ENCODE results near the gene KRT81.
A peak's percentile ranks its signal among the peaks of the same experiment; 100 is the strongest.

KRT81 gene

DNA sequence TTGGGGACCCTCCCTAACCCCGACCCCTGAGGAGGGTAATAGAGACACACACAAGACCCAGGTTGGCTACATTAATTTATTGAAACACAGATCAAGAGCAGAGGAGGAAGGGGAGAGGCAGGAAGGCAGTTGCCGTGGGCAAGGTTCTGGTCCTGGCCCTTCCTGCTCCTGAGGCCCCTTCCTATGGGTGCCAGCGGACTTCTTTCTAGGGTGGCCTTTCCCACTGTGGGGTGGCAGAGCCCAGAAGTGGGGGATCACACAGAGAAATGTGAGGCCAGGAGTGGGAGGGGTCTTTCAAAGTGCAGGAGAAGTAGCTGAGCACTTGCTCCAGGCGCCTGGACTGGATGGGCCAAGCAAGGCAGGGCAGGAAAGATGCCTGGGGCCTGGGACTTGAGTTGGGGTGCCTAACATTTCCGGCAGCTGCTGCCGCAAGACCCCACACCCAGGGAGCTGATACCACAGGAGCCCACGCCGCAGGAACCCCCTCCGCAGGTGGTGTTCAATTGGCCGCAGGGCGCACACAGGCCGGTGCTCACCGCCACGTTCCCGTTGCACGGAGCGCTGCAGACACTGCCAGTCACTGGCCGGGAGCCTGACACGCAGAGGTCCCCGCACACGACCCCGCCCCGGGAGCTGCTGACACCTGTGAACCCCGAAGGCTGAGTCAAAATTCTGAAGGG, 5.3 kb downstream of the KRT81 start:
- POLR2A ChIA-PET (ENCODE audit: low non-redundant PET): no interaction called here
- TF ChIP-seq, protein P1, sequence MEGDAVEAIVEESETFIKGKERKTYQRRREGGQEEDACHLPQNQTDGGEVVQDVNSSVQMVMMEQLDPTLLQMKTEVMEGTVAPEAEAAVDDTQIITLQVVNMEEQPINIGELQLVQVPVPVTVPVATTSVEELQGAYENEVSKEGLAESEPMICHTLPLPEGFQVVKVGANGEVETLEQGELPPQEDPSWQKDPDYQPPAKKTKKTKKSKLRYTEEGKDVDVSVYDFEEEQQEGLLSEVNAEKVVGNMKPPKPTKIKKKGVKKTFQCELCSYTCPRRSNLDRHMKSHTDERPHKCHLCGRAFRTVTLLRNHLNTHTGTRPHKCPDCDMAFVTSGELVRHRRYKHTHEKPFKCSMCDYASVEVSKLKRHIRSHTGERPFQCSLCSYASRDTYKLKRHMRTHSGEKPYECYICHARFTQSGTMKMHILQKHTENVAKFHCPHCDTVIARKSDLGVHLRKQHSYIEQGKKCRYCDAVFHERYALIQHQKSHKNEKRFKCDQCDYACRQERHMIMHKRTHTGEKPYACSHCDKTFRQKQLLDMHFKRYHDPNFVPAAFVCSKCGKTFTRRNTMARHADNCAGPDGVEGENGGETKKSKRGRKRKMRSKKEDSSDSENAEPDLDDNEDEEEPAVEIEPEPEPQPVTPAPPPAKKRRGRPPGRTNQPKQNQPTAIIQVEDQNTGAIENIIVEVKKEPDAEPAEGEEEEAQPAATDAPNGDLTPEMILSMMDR (conservative IDR thresholded peaks at IDR 0.05; ENCODE audit: low read depth): no peak
- CTCF ChIA-PET: interaction anchor here (0.6 kb wide), 1 partner anchor 8 kb away, joined by 3 read pairs; no protein-coding TSS in a partner anchor
- H3K27ac ChIP-seq: no peak overlapping the region
- no peak for DNase-seq (ENCODE audit: low spot score)

DNA sequence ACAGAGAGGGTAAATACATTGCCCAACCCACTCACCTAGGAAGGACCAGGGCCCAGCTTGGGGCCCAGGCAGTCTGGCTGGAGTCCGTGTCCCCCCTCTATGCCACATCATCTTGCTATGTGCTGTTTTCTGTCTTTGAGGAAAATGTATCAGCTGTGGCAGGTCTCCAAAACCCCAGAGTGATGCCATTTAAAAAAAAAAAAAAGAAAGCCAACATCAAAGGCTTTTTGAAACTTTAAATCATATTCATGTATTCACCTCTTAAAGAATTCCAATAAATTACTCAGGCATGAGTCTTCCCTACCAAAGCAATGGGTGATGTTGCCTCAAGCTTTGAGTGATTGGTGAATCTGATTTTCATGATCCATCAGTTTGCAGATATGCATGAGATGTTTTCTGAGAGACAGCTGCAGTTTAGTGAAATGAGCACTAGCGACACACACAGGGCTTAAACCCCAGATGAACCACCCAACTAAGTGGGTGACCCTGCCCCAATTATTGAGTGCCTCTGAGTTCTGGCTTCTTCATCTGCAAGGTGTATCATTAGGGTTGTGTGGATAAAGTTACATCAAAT, 6.1 kb downstream of the KRT81 start:
- DNase-seq (ENCODE audit: low spot score): peak; percentile 68
- ChIA-PET CTCF (interaction anchor here (0.6 to 1.2 kb wide), 2 partner anchors 42 to 596 kb away, joined by 3 to 4 read pairs; no protein-coding TSS in a partner anchor), POLR2A (ENCODE audit: low non-redundant PET) (no interaction called here)
- TF ChIP-seq, protein P1 (conservative IDR thresholded peaks at IDR 0.05; ENCODE audit: low read depth): no peak
- no peak overlapping the region for H3K27ac ChIP-seq

DNA sequence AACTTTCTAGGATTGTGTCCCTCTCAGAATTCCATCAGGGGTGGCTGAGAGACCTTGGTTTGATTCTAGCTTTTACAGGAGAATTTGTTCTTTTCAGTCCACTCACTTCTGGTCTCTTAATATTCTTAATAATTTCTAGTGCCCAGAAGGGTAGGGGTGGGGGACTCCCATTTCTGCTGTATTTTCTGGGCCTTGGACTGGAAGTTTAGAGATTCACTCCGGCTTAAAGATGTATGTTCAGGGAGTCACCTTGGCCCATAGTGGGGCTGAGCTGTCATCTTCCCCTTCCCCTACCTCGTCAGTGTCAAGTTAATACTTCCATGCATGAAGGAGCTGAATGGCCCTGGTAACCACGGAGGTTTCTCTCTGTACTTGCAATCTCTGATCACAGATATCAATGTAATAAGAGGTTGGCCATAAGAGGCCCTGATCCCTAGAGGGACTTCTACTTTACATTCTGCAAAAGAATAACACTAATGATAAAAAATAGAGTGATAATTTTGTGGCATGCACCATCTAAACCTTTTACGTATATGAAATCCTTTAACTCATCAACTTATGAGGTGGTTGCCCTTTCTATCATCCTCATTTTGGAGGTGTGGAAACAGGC, 6.7 kb downstream of the KRT81 start:
- TF ChIP-seq, protein P1 (conservative IDR thresholded peaks at IDR 0.05; ENCODE audit: low read depth): no peak
- H3K27ac ChIP-seq: no peak overlapping the region; the same call in 1 of the 2 replicates
- CTCF ChIA-PET: interaction anchor here (0.6 to 1.2 kb wide), 2 partner anchors 43 to 597 kb away, joined by 3 to 4 read pairs; no protein-coding TSS in a partner anchor
- DNase-seq (ENCODE audit: low spot score): no peak
- POLR2A ChIA-PET (ENCODE audit: low non-redundant PET): no interaction called here

DNA sequence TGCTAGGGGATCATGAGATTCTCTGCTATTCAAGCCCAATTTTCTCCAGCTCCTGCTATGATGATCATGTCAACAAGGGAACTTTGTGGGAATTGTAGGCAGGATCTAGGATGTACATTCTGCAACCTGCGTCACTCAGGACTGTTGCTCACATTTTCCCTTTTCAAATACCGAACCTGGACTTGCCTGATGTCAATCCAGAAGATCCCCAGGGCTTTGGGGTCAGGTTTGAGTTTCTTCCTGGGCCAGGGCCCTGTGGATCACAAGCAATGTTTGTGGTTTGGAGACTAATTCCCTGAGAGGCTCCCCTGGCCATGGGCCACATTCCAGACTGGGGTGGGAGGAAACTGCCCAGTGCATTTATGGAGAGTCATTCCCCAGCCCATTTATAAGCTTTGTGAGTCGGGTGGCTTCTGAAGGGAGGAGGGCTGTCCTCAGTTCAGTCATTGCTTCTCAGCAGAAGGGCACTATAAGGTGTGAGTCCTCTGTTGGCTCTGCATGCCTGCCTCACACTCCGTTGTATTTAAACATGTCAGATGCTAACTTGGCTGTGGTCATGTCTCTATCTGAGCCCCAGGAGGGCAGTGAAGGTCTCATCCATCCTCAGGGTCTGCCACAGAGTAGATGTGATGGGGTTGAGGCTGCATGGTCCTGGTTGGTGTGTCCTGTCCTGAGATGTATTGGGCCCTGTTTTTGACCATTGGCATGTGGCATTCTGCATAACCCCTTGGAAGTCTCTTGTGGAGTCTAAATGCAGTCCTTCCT, 10.4 kb downstream of the KRT81 start:
- DNase-seq (ENCODE audit: low spot score): peak; percentile 96
- ChIA-PET CTCF (interaction anchor here (0.6 to 3.5 kb wide), 6 partner anchors 11 to 125 kb away, joined by 3 to 16 read pairs (median 4); no protein-coding TSS in a partner anchor), POLR2A (ENCODE audit: low non-redundant PET) (interaction anchor here (1.8 kb wide), 1 partner anchor 134 kb away, joined by 5 read pairs; no protein-coding TSS in a partner anchor)
- TF ChIP-seq, protein P1 (conservative IDR thresholded peaks at IDR 0.05; ENCODE audit: low read depth): no peak
- peak overlapping the region; percentile 98 for H3K27ac ChIP-seq

DNA sequence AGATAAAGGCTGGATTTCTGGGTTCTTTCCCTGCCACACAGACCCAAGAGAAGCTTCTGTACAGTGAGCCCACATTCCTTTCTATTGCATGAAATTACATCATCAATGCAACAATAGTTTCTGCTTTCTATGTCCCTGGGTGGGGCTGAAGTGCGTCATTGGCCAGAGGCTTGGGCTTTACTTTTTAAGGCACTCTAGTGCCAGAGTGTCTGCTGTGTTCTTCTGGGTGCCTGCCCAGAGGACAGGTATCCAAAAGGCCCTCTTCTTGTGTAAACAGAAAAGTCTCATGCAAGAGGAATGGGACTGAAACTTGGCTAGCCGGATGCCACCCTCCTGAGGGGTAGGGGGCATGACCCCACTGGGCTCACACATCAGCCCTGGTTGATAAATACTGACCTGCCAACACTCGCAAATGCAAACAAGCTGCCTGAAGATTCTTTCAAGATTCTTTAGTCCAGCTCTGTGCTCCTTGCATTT, 11.0 kb downstream of the KRT81 start:
- peak; percentile 93 for DNase-seq (ENCODE audit: low spot score)
- POLR2A ChIA-PET (ENCODE audit: low non-redundant PET): interaction anchor here (1.8 kb wide), 1 partner anchor 133 kb away, joined by 5 read pairs; no protein-coding TSS in a partner anchor
- TF ChIP-seq, protein P1 (conservative IDR thresholded peaks at IDR 0.05; ENCODE audit: low read depth): no peak
- CTCF ChIA-PET: interaction anchor here (0.6 to 3.5 kb wide), 7 partner anchors 10 to 124 kb away, joined by 3 to 16 read pairs (median 4); no protein-coding TSS in a partner anchor
- H3K27ac ChIP-seq: peak overlapping the region; percentile 98
